Measurements from ENCODE around the gene CYP3A4. TPM values are rescaled to one million over a fixed set of nuclear protein-coding genes. Genes with fewer than 3 reads are reported as not detected.

The CYP3A4 gene
- total and polyA plus RNA-seq, 9 of the 15 experiments (the other 6 are each of a cell fraction or from before 2014, with no cell fraction given) = 0.07 to 0.08 TPM; not detected in 7

GRCh38 chr7:99833289-99833877 is 49.4 kb upstream of the CYP3A4 start:
- Histone ChIP-seq H3K4me1 (replicated peaks in 1 of 2; ENCODE audit: control insufficient read depth in 2 of 2, insufficient read depth in 2 of 2, low read length in 2 of 2) (peaks cover 4 to 68% of the 10 kb centered on the region in 2 experiments), H2AFZ (ENCODE audit: low read depth, low read length) (peak overlapping the region; percentile 77), H3K9me1 (ENCODE audit: control insufficient read depth, insufficient read depth, low read length) (no peaks in the 10 kb centered on the region), H3K36me3 (ENCODE audit: control insufficient read depth, insufficient read depth, low read length) (no peaks in the 10 kb centered on the region), H3K9ac (ENCODE audit: insufficient read depth in 1 of 2, low read depth in 2 of 2, low read length in 2 of 2) (peak overlapping the region; percentile 53 to 71; a peak in 3 of 4 replicates), H3K9me3 (replicated peaks; ENCODE audit: control insufficient read depth, insufficient read depth, low read depth, low read length) (no peaks in the 10 kb centered on the region), H3K27ac (ENCODE audit: extremely low read depth, low read depth, low read length) (peak overlapping the region; percentile 86), H3K4me3 (peak overlapping the region; percentile 4; the same call in 1 of the 2 replicates), H4K20me1 (replicated peaks; ENCODE audit: control insufficient read depth, insufficient read depth, low read length) (no peaks in the 10 kb centered on the region), H3K79me2 (ENCODE audit: control insufficient read depth, insufficient read depth, low read length) (no peaks in the 10 kb centered on the region), H3K27me3 (ENCODE audit: control insufficient read depth in 2 of 2, insufficient read depth in 2 of 2, low read length in 2 of 2) (no peaks in the 10 kb centered on the region), H3K4me2 (ENCODE audit: insufficient read depth, low read length) (peak overlapping the region; percentile 71)
- intact Hi-C loops (cut with micrococcal nuclease) = loop anchor here (2.0 to 5.0 kb wide), 2 partner anchors 41 to 147 kb away; no protein-coding TSS in a partner anchor
- DNase-seq (ENCODE audit: extremely low read depth in 1 of 4, low spot score in 3 of 4) (peak in 2 of 4 experiments; percentile 74 to 91), ATAC-seq (peak; percentile 64), FAIRE-seq (peak; percentile 98)
- POLR2A ChIA-PET = interaction anchor here (0.6 to 1.2 kb wide), 7 partner anchors 9 to 425 kb away, joined by 3 to 10 read pairs (median 4); partner anchors contain the start of genes BUD31, PDAP1 and ZNF655
- BruUV-seq (replicated peaks) = TSS peak; percentile 70
- CTCF ChIA-PET (ENCODE audit: low intra/inter-chr PET ratio) = no interaction called here
- WGBS (ENCODE audit: insufficient coverage, low coverage, missing lambda C conversion rate) = 3% methylated on average over 8 of the region's 8 CpGs
- in situ Hi-C loops (cut with MboI) = no loop called here
- no peak for TF ChIP-seq THAP7 (CRISPR knock-in tag; IDR thresholded peaks at IDR 0.05)
- TF ChIP-seq ZNF695 (CRISPR knock-in tag; IDR thresholded peaks at IDR 0.05) = no peak
- TF ChIP-seq PBX2 (CRISPR knock-in tag; IDR thresholded peaks at IDR 0.05; ENCODE audit: low read depth) = no peak
- peak; percentile 34; the same call in 1 of the 2 replicates for TF ChIP-seq PBX2 (tag; conservative IDR thresholded peaks at IDR 0.05; ENCODE audit: low read depth)
- peak; percentile 94 for TF ChIP-seq ZNF146 (CRISPR knock-in tag; IDR thresholded peaks at IDR 0.05; ENCODE audit: unreplicated experiment)
- no peak for TF ChIP-seq ILF3 (IDR thresholded peaks at IDR 0.05; ENCODE audit: borderline replicate concordance)
- TF ChIP-seq ZNF165 (CRISPR knock-in tag; IDR thresholded peaks at IDR 0.05; ENCODE audit: borderline replicate concordance) = no peak
- no peak for TF ChIP-seq HSF4 (CRISPR knock-in tag; IDR thresholded peaks at IDR 0.05; ENCODE audit: borderline replicate concordance)
- no peak for TF ChIP-seq ID3 (CRISPR knock-in tag; IDR thresholded peaks at IDR 0.05)
- no peak for TF ChIP-seq ID3 (tag; IDR thresholded peaks at IDR 0.05)
- TF ChIP-seq PATZ1 (CRISPR knock-in tag; IDR thresholded peaks at IDR 0.05; ENCODE audit: borderline replicate concordance) = no peak
- TF ChIP-seq ZNF77 (CRISPR knock-in tag; IDR thresholded peaks at IDR 0.05) = no peak
- TF ChIP-seq CXXC5 (CRISPR knock-in tag; IDR thresholded peaks at IDR 0.05) = peak; percentile 82
- TF ChIP-seq NONO (IDR thresholded peaks at IDR 0.05; ENCODE audit: low read depth in 2 of 2, low read length in 1 of 2) = no peak
- TF ChIP-seq ZNF212 (CRISPR knock-in tag; IDR thresholded peaks at IDR 0.05) = no peak

Measured in K562 (cell line).